ENCODE measurements around the gene ACER3.
A peak's percentile ranks its signal among the peaks of the same experiment; 100 is the strongest.
"Not testable (repeated sequence)": the region's sequence is repeated elsewhere in the genome, so short reads cannot be mapped to it uniquely, and the experiment has no call there.

ACER3 gene

DNA sequence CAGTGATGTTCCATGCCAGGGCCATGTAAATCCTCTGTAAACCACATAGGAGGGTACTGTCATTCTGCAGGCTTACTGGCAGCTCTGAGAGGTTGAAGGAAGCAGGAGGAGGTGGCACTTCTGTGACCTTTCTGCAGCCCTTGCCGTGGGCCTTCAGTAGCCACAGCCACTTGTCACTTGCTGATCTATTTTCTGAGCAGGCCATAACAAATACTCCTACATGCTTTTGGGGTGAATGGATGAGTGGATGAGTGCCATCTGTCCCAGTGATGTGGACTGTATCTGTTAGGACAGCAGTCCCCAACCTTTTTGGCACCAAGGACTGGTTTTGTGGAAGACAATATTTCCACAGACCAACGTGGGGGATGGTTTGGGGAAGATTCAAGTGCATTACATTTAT, 183.6 kb downstream of the ACER3 start:
- DNase-seq: no peak

DNA sequence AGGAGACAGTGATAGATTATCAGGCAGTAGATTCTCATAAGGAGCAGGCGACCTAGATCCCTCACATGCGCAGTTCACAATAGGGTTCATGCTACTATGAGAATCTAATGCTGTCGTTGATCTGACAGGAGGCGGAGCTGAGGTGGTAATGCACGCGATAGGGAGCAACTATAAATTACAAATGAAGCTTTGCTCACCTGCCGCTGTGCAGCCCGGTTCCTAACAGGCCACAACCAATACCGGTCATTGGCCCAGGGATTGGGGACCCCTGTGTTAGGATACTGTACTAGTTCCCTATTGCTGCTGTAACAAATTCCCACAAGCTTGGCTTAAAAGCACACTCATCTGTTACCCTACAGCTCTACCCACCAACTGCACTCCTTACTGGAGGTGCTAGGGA, 184.2 kb downstream of the ACER3 start:
- DNase-seq: no peak

GRCh38 chr11:77046060-77046501, 185.4 kb downstream of the ACER3 start:
- peak; percentile 27 for DNase-seq

DNA sequence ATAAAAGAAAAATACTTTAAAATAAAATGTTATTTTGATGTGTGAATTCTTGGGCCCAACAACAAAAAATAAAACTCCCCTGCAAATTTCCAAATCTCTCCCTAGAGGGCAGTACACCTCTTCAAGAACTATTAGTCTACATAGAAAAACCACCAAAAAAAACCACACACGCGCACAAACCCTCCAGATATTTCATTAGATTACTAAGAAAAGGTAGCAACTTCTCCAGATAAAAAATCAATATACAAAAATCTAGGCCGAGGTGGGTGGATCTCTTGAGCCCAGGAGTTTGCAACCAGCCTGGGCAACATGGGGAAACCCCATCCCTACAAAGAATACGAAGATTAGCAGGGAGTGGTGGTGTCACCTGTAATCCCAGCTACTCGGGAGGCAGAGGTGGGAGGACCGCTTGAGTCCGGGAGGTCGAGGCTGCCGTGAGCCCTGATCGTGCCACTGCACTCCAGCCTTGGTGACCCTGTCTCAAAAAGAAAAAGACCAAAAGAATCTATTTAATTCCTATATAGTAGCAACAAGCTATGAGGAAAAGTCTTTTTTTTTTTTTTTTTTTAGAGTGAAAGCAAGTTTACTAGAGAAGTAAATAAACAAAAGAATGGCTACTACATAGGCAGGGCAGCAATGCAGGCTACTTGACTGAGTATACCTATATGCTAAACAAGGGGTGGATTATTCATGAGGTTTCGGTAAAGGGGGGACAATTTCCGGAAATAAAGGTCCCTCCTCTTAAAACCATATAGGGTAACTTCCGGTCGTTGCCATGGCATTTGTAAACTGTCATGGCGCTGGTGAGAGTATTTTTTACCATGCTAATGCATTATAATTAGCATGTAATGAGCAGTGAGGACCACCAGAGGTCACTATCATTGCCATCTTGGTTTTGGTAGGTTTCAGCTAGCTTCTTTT, 186.5 kb downstream of the ACER3 start:
- peak; percentile 96 for DNase-seq

DNA sequence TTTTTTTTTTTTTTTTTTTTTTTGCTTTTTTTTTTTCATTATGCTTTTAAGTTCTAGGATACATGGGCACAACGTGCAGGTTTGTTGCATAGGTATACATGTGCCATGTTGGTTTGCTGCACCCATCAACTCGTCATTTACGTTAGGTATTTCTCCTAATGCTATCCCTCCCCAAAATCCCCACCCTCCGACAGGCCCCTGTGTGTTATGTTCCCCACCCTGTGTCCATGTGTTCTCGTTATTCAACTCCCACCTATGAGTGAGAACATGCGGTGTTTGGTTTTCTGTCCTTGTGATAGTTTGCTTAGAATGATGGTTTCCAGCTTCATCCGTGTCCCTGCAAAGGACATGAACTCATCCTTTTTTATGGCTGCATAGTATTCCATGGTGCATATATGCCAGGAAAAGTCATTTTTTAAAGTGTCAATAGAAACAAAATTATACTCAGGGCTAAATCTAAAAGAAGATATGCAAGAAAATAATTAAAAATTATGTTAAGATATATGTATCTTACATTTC, 187.3 kb downstream of the ACER3 start:
- DNase-seq: not testable (repeated sequence)

DNA sequence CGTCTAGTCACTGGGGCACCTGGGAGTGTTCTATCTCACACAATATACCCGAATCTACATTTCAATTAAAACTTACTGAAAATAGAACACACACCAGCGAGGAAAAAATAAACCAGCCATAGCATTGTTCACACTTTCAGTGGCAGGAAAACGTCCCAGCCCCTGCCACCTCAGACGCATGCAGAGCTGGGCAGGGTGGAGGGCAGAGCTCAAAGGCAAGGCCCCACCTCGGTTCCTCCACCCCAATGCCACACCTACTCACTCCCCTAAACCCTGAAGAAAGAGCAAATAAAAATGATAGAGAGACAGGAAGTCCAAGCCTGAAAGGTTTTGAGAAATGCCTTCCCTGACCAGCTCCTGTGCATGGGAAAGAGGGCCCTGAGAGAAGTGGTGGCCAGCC, 188.3 kb downstream of the ACER3 start:
- no peak for DNase-seq

- no peak for DNase-seq
Observed at GRCh38 chr11:77051511-77051910, 190.8 kb downstream of the ACER3 start.

DNA sequence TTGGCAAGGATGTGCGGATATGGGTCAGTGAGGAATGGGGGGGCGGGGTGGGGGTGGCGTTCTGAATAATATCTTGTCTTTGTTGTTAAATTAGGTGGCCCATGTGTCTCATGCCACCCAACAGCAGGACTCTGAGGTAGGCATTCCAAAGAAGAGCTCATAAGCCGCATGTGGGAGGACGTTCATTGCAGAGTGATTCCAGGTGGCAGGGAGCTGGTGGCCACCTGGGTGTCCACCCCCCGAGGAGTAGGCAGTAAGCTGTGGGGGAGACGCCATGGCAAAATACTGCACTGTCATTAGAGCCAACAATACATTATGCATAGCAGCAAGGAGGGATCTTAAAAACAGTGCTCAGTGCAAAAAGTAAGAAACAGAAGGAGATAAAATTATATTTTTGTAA, 191.8 kb downstream of the ACER3 start:
- no peak for DNase-seq

DNA sequence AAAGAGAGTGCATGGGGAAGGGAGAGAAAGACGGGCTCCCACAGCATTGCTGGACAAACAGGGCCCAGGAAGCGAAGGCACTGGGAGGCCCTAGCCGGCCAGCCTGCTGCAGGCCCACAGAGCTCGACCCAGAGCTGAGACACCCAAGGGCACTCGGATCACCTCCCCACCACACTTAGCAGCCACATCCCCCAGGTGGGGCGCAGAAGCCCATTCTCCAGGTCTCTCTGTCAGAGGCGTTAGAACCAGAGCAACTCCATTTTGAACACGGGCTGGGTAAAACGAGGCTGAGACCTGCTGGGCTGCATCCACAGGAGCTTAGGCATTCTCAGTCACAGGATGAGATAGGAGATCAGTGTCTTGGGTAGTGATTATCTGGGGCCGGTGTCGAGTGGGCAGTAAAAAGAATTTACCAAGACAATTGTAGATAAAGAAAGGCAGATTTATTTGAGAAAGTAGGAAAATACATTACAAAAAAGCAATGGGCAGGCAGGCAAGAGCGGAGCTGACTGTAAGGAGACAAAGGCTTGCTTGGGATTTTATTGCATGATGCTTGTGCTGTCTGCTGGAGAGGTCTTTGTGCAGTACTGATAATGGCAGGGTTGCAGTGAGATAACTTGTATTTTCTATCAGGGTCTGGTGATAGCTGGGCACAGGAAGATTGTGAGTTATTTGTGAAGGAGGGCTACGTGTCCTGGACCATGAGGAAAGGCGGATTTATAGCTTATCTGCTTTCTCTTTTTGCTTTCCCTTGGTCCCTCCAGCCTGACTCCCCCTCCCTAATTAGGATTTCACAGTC, 192.7 kb downstream of the ACER3 start:
- no peak for DNase-seq

GRCh38 chr11:77054084-77054483, 193.4 kb downstream of the ACER3 start:
- no peak for DNase-seq

- DNase-seq: no peak
Observed at GRCh38 chr11:77055101-77055561, 194.4 kb downstream of the ACER3 start.

DNA sequence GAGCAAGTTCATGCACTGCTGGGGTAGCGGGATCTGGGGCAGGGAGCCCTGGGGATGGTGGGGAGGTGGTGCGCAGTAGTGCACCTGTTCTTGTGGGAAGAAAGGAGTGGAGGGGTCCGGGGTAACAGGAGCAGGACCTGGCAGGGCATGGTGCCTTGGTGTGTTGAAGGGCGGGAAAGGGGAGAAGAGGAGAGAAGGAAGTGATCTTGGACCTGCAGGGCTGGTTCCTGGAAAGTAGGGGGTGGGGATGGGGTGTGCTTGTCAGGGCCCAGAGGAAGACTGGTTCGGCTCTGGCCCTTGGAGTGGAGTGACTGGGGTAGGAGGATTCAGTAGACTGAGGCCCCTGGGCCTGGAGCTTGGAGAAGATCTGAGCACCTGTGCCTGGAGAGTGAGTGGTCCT, 195.2 kb downstream of the ACER3 start:
- DNase-seq: no peak

- DNase-seq: no peak
Observed at GRCh38 chr11:77056814-77057402, 196.2 kb downstream of the ACER3 start.

GRCh38 chr11:77057938-77058474, 197.3 kb downstream of the ACER3 start:
- DNase-seq: no peak

GRCh38 chr11:77058900-77059299, 198.2 kb downstream of the ACER3 start:
- DNase-seq: no peak

DNA sequence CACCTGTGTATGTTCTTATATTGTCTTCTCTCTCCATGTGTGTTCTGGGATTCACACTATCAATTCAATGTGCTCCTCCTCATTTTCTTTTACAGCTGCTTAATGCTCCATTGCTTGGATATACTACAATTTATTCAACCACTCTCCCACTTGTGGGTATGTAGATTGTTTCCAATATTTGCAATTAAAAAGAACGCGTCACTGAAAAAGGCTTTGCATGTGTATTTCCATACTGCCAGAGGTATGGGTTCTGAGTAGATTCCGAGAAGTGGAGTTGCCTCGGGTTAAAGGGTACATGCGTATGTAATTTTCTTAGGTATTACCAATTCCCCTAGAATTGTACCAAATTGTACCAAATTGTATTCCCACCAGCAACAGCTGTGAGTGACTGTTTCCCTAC, 199.1 kb downstream of the ACER3 start:
- DNase-seq: no peak

DNA sequence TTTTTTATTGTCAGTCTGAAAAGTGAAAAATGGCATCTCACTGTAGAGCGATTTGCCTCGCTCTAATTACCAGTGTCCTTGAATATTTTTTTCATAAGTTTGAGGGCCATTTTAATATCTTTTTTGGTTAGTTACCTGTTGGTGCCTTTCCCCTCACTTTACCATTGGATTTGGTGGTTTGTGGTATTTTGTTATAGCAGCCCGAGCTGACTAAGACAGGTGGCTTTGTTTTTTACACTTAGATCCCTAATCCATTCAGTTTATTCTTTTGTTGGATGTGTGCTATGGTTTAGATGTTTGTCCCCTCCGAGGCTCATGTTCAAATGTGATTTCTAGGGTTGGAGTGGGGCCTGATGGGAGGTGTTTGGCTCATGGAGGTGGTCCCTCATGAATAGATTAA, 199.5 kb downstream of the ACER3 start:
- no peak for DNase-seq

GRCh38 chr11:77061258-77061657, 200.5 kb downstream of the ACER3 start:
- not testable (repeated sequence) for DNase-seq

DNA sequence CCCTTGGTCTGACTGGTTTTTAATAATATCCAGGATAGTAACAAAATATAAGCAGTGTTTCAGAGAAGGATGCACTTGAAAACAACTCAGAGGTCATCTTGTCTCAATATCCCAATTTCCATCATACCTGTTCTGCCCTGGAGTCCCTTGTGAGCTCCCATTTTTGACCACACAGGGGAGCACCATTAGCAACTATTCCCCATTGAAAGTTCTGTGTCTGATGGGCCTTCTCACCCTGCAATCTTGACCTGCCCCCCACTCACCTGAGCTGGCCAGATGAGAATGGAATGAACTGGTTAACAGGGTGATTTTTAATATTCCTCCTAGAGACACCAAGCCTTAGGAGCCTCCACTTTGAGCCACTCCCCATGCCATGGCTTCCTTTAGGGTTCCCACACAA, 202.2 kb downstream of the ACER3 start:
- DNase-seq: no peak

DNA sequence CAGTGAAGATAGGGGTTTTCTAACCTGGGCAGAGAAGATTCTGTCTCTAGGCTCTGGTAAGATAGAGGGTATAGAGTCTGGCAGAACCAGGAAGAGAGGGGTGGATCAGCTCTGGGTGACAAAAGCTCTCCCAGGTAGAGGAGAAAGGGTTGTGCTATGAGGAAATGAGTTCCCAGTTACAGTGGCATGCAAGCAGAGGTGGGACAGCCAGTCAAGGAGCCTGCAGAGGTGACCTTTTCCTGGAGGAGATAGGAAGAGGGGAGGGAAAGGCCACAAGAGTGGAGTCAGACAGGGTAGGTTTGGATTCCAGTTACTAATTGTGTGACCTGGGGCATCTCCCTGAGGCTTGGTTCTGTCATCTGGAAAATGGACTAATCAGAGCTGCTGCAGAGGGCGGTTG, 202.7 kb downstream of the ACER3 start:
- no peak for DNase-seq

- DNase-seq: no peak
Observed at GRCh38 chr11:77063861-77064260, 203.1 kb downstream of the ACER3 start.

DNA sequence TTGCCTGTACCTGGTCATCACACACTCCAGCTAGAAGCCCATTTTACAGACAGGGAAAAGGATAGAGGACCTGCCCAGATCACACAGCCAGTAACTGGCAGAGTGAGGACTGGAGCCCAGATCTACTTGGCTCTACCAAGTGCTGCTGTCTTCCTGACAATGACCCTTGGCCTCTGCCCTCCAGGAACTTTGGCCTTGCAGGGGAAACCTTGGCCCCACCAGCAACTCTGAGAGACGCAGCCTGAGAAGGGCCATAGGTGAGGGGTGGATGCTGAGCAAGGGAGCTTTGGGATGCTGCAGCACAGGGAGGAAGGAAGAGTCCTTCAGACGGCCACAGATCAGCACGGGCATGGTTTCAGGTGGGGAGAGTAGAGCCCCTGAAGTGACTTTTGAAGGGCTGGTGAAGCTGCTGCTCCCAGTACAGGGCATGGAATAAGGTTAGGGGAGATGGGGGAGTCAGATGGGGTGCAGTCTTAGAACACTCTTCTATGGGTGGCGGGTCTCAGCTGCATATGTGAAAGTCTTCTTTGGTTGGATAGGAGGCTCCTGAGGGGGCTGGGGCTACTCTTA, 204.0 kb downstream of the ACER3 start:
- no peak for DNase-seq

DNA sequence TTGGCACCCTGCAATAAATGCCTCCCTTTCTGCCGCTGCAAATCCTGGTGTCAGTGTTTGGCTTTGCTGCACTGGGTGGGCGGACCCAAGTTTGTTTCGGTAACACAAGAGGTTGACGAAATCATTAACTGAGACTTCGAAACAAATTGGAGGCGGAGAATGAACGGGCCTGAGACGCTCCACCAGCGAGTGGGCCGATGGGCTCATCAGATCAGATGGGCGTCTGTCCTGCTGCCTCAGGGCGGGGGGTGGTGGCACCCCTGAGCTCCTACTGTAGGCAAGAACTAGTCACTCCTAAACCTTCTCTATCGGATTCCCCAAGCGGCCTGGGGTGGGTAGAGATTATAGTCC, 205.1 kb downstream of the ACER3 start:
- DNase-seq: no peak

All from CD4-positive, alpha-beta T cell treated with Interleukin-4 for 4 hours (primary cell).